ENCODE data around the gene CDT1.
A peak's percentile ranks its signal among the peaks of the same experiment; 100 is the strongest.

Gene CDT1

DNA sequence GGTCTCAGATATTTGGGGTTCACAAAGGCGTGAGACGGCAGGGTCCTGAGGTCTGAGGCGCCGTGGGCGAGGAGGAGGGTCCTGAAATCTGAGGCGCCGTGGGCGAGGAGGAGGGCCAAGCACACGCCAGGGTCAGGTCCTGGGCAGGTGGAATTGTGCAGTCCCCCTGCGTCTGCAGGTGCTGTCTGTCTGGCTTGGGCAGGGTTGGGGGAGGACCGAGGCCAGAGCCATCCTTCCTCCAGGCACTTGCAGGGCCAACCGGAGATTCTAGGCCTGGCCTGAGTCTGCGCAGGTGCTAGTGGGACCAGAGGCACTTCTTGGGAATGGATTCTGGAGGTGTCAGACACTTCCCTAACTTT is 10.5 kb downstream of the CDT1 start:
- no peak for DNase-seq (ENCODE audit: low read depth)
- H3K4me3 ChIP-seq (ENCODE audit: low read depth, low read length) = no peak overlapping the region
- TF ChIP-seq, protein P1, sequence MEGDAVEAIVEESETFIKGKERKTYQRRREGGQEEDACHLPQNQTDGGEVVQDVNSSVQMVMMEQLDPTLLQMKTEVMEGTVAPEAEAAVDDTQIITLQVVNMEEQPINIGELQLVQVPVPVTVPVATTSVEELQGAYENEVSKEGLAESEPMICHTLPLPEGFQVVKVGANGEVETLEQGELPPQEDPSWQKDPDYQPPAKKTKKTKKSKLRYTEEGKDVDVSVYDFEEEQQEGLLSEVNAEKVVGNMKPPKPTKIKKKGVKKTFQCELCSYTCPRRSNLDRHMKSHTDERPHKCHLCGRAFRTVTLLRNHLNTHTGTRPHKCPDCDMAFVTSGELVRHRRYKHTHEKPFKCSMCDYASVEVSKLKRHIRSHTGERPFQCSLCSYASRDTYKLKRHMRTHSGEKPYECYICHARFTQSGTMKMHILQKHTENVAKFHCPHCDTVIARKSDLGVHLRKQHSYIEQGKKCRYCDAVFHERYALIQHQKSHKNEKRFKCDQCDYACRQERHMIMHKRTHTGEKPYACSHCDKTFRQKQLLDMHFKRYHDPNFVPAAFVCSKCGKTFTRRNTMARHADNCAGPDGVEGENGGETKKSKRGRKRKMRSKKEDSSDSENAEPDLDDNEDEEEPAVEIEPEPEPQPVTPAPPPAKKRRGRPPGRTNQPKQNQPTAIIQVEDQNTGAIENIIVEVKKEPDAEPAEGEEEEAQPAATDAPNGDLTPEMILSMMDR (IDR thresholded peaks at IDR 0.05; ENCODE audit: control insufficient read depth, extremely low read depth, insufficient read depth) = no peak

DNA sequence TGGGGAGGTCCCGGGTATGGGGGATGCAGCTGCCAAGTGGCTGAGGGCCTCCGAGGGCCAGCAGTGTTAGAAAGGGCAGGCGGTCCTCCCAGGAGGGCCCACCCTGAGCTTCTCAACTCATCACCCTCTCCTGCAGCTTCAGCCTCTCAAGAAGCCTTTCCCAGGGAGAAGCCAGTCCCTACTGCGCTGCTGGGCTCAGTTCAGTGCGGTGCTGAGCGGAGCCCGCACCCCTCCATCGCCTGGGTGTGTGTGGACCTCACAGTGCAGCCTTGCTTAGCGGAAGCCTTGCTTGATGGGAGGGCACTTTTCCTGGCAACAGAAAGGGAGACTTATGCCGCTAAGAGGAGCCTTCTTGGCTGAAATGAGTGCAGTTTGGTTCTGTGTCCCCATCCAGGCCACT is 11.6 kb downstream of the CDT1 start:
- H3K4me3 ChIP-seq (ENCODE audit: low read depth, low read length) = no peak overlapping the region
- TF ChIP-seq, protein P1 (IDR thresholded peaks at IDR 0.05; ENCODE audit: control insufficient read depth, extremely low read depth, insufficient read depth) = no peak
- no peak for DNase-seq (ENCODE audit: low read depth)

DNA sequence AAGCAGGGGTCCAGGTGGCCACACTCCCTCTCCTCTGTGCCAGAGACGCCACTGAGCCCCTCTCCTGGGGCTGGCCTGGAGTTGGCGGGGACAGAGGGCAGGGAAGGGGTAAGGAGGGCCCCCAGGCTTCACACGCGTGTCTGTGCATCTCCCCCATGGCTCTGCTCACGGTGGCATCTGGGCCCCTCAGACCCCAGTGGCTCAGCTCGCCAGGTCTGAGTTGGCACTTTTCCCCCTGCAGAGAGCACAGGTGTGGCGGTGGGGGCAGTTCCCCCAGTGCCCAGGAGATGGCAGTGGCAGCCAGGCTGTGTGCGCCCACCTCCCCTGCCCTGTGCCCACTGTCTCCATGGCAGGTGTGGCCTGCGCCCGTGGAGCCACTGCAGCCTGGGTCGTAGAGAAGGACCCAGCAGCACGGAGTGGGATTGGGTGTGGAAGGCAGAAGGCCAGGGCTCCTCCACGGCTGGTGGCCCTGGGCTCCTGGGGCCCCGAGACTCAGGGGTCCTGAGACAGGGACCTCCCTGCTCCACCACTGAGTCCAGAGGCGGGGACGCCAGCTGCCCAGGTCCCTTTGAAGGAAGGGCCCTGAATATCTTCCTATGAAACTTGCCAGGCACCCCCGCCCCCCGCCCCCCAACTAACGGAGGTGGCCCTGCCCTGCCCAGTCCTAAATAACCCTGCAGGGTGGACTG is 12.5 kb downstream of the CDT1 start:
- no peak overlapping the region for H3K4me3 ChIP-seq (ENCODE audit: low read depth, low read length)
- no peak for DNase-seq (ENCODE audit: low read depth)
- TF ChIP-seq, protein P1 (IDR thresholded peaks at IDR 0.05; ENCODE audit: control insufficient read depth, extremely low read depth, insufficient read depth) = peak; percentile 78

DNA sequence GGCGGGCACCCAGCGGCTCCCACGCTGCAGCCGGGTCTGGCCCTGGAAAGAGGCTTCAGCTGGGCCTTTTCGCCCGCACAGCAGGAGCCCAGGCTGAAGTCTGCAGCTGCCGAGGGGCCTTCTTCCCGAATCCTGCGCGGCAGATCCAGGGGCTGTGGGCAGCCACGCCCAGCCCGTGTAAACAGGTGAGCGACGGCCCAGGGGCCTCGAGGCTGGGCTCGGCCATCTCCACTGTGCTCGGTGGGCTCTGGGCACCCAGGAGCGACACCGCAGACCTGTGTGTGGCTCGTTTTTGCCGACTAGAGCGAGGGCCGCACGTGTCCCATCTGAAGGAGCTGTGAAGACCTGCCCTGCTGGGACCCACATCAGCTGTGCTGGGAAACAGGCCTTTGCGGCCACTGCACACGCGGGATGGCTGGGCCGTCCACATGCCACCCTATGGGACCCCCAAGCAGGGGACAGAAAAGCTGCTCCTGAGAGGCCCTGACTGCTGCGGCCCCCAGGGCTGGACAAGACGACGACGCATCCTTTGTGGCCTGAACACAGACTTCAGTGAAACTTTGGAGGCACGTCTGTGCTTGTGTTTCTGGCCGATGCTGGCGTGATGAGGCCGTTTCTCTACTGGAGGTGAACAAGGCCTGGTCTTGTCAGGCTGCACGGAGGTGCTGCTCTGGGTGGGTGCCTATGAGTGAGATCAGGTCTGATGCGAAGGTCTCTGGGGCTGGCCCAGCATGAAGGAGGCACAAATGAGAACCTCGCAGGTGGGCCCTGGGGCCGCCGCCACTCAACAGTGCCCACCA is 13.3 kb downstream of the CDT1 start:
- DNase-seq (ENCODE audit: low read depth) = no peak
- H3K4me3 ChIP-seq (ENCODE audit: low read depth, low read length) = no peak overlapping the region
- TF ChIP-seq, protein P1 (IDR thresholded peaks at IDR 0.05; ENCODE audit: control insufficient read depth, extremely low read depth, insufficient read depth) = no peak

DNA sequence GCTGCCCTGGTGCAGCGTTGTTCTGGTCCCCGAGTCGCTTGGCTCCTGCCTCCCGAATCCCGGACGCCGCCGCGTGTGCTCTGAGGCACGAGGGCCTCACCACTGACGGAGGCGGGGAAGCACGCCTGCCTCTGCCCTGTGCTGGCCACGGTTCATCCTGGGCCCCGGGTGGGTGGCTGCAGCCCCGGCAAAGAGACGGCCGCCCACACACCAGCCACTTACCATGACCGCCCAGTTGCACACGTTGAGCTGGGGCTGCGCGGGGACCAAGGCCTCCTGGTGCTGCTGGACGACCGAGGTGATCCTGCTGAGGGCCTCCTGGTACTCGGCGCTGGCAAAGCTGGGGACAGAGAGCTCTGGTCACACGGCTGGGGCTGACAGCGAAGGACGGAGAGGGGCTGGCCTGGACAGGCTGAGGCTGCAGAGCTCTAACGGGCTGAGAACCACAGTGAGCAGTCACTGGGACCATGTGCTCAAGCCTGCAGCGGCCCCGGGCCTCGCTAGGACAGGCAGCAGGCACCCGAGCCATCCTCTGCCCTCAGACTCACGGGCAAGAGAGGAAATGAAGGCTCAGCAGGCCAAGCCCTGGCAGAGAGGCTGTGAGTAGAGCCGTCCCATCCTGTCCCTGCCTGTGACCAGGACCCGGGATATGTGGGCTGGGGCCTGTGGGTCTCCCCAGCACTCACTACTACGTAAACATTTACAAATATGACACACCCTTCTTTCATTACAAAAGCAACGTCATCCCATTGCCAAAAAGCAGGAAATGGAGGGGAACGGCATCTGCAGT is 14.4 kb downstream of the CDT1 start:
- H3K4me3 ChIP-seq (ENCODE audit: low read depth, low read length) = no peak overlapping the region
- TF ChIP-seq, protein P1 (IDR thresholded peaks at IDR 0.05; ENCODE audit: control insufficient read depth, extremely low read depth, insufficient read depth) = no peak
- DNase-seq (ENCODE audit: low read depth) = no peak

DNA sequence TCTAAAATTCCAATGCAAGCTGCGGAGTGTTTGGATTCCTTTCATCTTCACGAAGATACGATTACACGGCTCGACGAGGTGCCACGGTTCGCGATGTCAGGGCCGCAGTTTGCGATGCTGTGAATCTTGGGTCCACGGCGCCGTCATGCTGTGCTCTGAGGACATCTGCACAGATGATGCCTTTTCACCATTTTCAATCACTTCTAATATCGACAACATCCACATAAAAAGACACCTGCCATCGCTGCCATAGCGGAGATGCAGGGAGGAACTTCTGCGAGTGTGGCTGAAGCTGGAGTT is 14.9 kb downstream of the CDT1 start:
- H3K4me3 ChIP-seq (ENCODE audit: low read depth, low read length) = no peak overlapping the region
- TF ChIP-seq, protein P1 (IDR thresholded peaks at IDR 0.05; ENCODE audit: control insufficient read depth, extremely low read depth, insufficient read depth) = no peak
- DNase-seq (ENCODE audit: low read depth) = no peak

All from LNCaP clone FGC (cell line).